GM18909 (cell line): ENCODE data around the gene LRBA.
"Not testable (repeated sequence)": the region's sequence is repeated elsewhere in the genome, so short reads cannot be mapped to it uniquely, and the experiment has no call there.

Experiments
- ATAC-seq: cut with Tn5 transposase; IDR thresholded peaks from one replicate; pipeline ENCODE4 v1.9.1; 2021; ENCODE audit warnings: mild to moderate bottlenecking; ENCODE audit not compliant: unreplicated experiment, poor library complexity

The LRBA gene

DNA sequence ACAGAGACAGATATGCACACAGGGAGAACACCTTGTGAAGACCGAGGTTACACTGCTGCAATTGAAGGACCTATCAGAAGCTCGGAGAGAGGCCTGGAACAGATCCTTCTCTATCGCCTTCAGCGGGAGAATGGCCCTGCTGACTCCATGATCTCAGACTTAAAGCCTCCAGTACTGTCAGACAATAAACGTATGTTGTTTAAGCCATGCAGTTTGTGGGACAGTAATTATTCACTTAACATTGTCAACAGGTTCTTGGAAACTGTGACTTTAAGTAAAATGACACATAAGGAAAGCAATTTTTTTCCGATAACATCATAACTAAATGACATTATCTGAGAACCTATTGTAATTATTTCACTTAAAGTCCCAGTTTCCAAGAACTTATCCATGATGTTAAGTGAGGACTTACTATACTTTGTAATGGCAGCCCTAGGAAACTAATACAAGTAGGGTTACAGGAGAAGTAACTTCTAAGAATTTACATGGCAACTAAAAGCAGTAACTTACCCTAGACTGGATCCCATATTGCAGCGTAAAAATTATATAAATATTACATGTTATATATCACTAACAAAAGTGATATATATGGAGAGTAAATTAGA, 613.9 kb downstream of the LRBA start:
- no peak for ATAC-seq

GRCh38 chr4:150395872-150396271, 619.2 kb downstream of the LRBA start:
- ATAC-seq: no peak

GRCh38 chr4:150394046-150394445, 621.0 kb downstream of the LRBA start:
- ATAC-seq: no peak

DNA sequence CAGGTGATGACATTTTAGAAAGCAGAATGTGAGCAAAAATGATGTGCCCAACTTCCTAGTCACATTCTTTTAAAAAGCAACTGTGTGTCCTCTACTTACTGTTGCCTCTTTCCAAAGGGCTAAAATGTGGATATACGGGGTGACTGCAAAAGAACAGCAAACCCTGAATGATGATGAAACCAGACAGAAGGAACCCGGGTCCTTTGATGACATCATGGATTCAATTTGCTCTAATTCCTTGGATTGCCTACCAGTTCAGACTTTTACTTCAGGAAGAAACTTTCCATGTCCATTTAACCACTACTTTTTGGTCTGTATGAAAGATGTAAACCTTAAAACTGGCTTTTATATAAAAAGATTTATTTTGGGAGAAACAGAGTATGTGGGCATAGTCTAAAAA, 624.0 kb downstream of the LRBA start:
- ATAC-seq: no peak

- no peak for ATAC-seq
Observed at GRCh38 chr4:150390531-150390910, 624.6 kb downstream of the LRBA start.

DNA sequence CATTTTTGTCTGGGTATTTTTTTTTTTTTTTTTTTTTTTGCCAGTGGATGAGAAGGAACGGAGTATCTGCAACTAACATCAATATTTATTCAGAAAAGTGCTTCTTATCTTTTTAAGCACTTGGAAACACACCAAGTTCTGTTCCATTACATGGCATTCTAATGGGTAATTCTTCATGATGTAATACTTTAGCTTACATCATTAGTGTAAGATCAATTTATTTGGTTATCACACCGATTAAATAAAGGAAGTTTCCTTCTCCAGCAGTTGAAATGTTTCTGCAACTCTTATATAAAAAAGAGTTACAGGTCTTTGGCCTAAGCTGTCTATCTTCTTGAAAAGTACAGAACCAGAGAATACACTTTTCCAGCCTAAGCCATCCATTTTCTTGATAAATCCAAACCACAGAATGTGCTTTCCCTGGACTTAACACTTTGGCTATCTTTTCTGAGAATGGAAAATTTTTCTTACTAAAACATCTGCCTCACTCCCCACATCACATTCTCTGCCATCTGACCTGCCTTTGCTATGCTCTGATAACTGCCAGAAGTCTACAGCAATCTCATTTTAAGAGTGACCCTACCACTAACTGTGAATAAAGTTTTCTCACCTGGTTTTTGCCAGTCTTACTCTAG, 625.1 kb downstream of the LRBA start:
- ATAC-seq: no peak

DNA sequence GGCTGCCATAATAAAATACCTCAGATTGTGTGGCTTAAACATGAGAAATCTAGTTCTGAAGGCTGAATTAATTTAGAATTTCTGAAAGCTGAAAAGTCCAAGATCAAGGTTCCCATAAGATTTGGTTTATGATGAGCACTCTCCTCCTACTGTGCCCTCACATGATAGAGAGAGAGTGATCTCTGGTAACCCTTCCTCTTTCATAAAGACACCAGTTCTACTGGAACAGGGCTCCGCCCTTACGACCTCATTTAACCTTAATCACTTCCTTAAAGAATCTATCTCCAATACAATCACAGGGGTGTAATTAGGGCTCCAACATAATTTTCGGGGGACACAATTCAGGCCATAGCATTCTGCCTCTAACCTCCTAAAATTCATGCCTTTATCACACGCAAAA, 627.1 kb downstream of the LRBA start:
- ATAC-seq: no peak

DNA sequence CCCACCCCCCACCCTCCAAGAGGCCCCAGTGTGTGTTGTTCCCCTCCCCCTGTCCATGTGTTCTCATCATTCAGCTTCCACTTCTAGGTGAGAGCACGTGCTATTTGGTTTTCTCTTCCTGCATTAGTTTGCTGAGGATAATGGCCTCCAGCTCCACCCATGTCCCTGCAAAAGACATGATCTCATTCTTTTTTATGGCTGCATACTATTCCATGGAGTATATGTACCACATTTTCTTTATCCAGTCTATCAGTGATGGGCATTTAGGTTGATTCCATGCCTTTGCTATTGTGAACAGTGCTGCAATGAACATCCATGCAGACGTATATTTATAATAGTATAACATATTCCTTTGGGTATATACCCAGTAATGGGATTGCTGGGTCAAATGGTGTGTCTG, 628.7 kb downstream of the LRBA start:
- ATAC-seq: not testable (repeated sequence)

DNA sequence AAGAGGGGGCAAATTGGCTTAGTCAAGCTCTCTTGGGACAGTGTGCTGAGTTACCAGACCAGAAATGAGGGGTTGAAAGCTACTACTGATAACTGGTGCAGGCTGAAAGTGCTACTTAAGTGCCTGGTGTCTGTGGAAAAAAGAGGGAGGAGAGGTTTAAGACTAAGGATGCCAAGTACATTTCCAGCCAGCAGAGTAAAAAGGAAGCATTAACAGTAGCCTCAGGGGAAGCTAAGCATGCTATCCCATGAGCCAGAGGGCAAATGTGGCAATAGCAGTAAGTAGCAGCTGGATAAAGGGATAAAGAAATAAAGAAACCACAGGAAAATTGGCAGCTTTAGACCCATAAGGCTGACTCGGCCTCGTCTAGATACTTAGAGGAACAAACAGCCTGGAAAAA, 629.5 kb downstream of the LRBA start:
- ATAC-seq: no peak

DNA sequence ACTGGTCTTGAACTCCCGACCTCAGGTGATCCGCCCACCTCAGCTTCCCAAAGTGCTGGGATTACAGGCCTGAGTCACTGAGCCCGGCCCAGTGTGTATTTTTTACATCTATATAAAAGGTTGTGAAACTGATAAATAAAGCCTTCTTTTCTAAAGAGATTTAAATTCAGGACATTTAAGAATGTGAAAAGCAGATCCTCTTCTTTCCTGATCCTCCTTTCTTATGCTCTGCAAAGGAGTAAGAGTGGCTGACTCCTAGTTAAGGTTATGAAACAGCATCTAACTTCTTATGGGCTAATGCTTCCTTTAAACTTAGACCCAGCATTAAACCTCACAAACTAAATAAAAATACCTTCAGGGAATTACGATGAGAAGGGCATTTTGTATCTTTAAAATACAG, 630.8 kb downstream of the LRBA start:
- ATAC-seq: no peak

- no peak for ATAC-seq
Observed at GRCh38 chr4:150382028-150382427, 633.1 kb downstream of the LRBA start.

- ATAC-seq: no peak
Observed at GRCh38 chr4:150381609-150382008, 633.5 kb downstream of the LRBA start.

DNA sequence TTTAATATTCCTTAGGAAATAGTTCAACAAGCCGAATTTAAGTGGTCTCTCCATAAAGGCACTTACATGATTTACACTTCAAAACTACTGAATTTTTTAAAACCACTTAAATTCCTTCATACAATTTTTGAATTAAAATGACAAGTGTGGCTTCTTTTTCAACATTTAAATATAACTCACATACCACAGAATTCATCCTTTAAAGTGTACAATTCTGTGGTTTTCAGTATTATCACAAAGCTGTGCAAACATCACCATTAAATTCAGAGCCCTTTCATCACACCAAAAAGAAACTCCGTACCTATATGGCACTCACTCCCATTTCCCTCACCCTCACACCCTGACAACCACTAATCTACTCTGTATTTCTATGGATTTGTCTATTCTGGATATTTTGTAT, 634.0 kb downstream of the LRBA start:
- no peak for ATAC-seq

DNA sequence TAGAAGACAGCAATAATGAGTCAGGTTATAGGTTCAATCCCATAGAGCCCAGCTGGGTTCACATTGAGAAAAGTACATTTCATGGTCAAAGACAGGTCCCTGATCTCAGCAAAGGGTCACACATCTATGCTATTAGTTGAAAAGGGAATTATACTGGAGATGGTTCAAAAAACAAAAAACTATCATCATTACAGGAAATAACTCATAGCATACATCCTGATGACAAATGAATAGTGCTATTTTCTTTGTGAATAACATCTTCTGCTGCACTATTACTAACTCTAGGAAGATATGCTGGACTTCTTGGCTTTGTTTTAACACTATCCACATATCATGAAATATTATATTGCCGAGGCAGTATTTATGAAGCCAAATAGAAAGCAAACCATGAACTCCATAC, 635.6 kb downstream of the LRBA start:
- no peak for ATAC-seq

- ATAC-seq: no peak
Observed at GRCh38 chr4:150375025-150375424, 640.1 kb downstream of the LRBA start.

DNA sequence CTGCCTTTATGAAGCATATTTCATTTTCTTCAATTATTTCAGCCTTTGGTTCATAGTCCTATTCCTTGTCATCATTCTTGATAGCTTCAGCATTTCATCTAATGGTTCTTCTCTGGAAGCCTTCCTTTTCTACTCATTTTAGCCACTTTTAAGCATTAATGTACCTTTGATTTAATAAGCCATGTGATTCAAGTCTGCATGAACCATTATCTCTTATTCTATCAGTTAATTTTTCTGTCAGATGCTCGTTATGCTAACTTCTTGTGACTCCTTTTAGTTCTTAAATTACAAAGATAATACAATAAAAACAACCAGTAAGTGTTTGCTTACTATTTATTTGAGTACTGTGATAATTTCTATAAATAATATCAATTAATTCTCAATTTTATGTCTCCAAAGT, 643.2 kb downstream of the LRBA start:
- ATAC-seq: no peak

DNA sequence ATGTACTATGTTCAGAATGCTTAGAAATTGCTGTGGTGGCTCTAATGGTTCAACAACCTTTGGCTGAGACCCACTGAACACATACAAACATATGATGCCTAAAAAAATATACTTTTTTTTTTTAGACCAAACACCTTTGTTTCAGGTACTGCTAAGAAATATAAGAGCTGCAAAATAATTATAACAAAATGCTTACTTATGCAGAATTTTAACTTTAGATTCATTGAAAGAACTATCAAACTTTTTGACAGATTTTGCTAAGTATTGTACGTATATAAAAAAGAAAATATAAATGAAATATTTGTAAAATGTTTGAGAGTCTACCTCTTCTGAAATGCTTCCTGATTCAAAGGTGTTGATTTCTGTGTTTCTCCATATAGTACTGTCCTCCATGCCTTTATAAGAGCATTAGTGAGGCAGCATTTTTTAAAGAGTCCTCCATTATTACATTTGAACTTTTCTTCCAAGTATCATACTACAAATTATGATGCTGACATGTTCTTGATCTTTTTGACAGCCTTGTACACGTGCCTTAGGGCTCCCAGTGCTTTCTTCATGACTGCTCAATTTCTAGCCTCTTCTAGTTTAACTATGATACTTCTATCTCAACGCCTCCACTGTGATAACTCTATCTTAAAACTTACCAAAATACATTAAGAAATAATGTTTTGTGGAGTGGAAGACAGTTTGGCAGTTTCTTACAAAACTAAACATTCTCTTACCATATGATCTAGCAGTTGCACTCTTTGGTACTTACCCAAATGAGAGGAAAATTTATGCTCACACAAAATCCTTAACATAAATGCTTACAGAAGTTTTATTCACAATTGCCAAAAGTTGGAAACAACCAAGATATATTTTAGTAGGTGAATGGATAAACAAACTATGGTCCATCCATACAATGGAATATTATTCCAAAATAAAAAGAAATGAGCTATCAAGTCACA, 645.4 kb downstream of the LRBA start:
- no peak for ATAC-seq

- no peak for ATAC-seq
Observed at GRCh38 chr4:150368667-150369066, 646.4 kb downstream of the LRBA start.

- no peak for ATAC-seq
Observed at GRCh38 chr4:150367326-150367725, 647.8 kb downstream of the LRBA start.

- ATAC-seq: peak; percentile 56
Observed at GRCh38 chr4:150366487-150366999, 648.5 kb downstream of the LRBA start.
